CD4-positive, alpha-beta T cell (primary cell): ENCODE data around the gene POLR2C. TPM values are rescaled to one million over a fixed set of nuclear protein-coding genes. Genes with fewer than 3 reads are reported as not detected.

Source experiments
- ATAC-seq: fragments of 200-7000 bp; cut with Tn5 transposase; one replicate; pipeline ENCODE4 v1.10.0; 2022; ENCODE audit warnings: mild to moderate bottlenecking; ENCODE audit not compliant: poor library complexity
- CTCF ChIA-PET: fragments of 350-600 bp; sonication (Branson Sonifier 250); formaldehyde crosslinking; loops from one replicate; lab custom pipeline; 2021; ENCODE audit warnings: antibody characterized with exemption, inconsistent platforms; lab: Charles Lee
- POLR2A ChIA-PET: fragments of 350-600 bp; sonication (Branson Sonifier 250); formaldehyde crosslinking; loops from one replicate; lab custom pipeline; 2021; ENCODE audit warnings: antibody characterized with exemption, inconsistent platforms; lab: Charles Lee
- DNase-seq, 14 experiments: peaks; one replicate each; pipeline ENCODE4 v3.0.0-alpha.2; 2013 to 2020; ENCODE audit warnings: mixed read lengths in 2 of 14
- H3K27ac ChIP-seq, 2 donors: one replicate each; pipeline versions ENCODE4 v1.5.1 to v1.7.0; 2013; ENCODE audit warnings: low read length in 2 of 2, low read depth in 1 of 2, mild to moderate bottlenecking in 1 of 2
- H3K27me3 ChIP-seq, 2 experiments: 1 replicate in 1 of 2; 2 replicates in 1 of 2; pipeline versions ENCODE4 v1.6.1 to v1.7.0; 2013; ENCODE audit warnings: low read length in 2 of 2, control low read depth in 1 of 2, mild to moderate bottlenecking in 1 of 2, moderate library complexity in 1 of 2; ENCODE audit not compliant: insufficient read depth in 2 of 2, control insufficient read depth in 1 of 2
- H3K36me3 ChIP-seq: one replicate; pipeline ENCODE4 v1.6.1; 2013; ENCODE audit warnings: low read length, control low read depth; ENCODE audit not compliant: insufficient read depth
- H3K4me1 ChIP-seq: one replicate; pipeline ENCODE4 v1.6.1; 2013; ENCODE audit warnings: low read length, control low read depth; ENCODE audit not compliant: insufficient read depth
- H3K4me3 ChIP-seq: one replicate; pipeline ENCODE4 v1.5.1; 2013; ENCODE audit warnings: mild to moderate bottlenecking, low read length, moderate library complexity
- H3K9me3 ChIP-seq, 2 experiments: 1 replicate in 1 of 2; 2 replicates in 1 of 2; pipeline versions ENCODE4 v1.6.1 to v1.7.0; 2013; ENCODE audit warnings: low read length in 2 of 2, mild to moderate bottlenecking in 2 of 2, control low read depth in 1 of 2, moderate library complexity in 1 of 2; ENCODE audit not compliant: control insufficient read depth in 1 of 2, insufficient read depth in 1 of 2
- H3K27ac Mint-ChIP-seq: one replicate; pipeline ENCODE4 v1.8.0; 2020; ENCODE audit warnings: mixed read lengths
- H3K27me3 Mint-ChIP-seq: one replicate; pipeline ENCODE4 v1.8.0; 2021; ENCODE audit warnings: mixed read lengths
- H3K36me3 Mint-ChIP-seq: one replicate; pipeline ENCODE4 v1.8.0; 2021; ENCODE audit warnings: low read depth, mixed read lengths
- H3K4me1 Mint-ChIP-seq: one replicate; pipeline ENCODE4 v1.8.0; 2021; ENCODE audit warnings: low read depth, mixed read lengths
- H3K4me3 Mint-ChIP-seq: one replicate; pipeline ENCODE4 v1.8.0; 2020; ENCODE audit warnings: mild to moderate bottlenecking, mixed read lengths
- H3K9me3 Mint-ChIP-seq: one replicate; pipeline ENCODE4 v1.8.0; 2020; ENCODE audit warnings: mixed read lengths
- CTCF ChIP-seq: fragments of 200-600 bp; IDR thresholded peaks from one replicate; pipeline ENCODE4 v1.8.0; 2022; ENCODE audit warnings: antibody characterized with exemption, mild to moderate bottlenecking
- intact Hi-C, 2 experiments: fragments of 100-400 bp; cut with DNase I in 1 of 2; cut with micrococcal nuclease in 1 of 2; formaldehyde crosslinking; loops; one replicate each; pipeline versions ENCODE4 v1.15.1 to v1.9.0; 2023 to 2025; cut with DNase I, micrococcal nuclease
- total RNA-seq, 174 experiments: library from RNA in 2 of 174; stranded (reverse) in 2 of 174; gene quantifications; one replicate each; pipeline ENCODE4 v1.2.3 and lab custom pipeline; 2021 to 2026

The POLR2C gene
- total RNA-seq, 2 experiments from 2014 or later, result 124 to 125 TPM

GRCh38 chr16:57504001-57504400, 41.5 kb downstream of the POLR2C start:
- intact Hi-C loops, result no loop called here
- H3K36me3 Mint-ChIP-seq, result no peaks in the 10 kb centered on the region
- ChIA-PET POLR2A (interaction anchor here (0.9 kb wide), 1 partner anchor 57 kb away, joined by 3 read pairs; the partner anchor contains the start of genes CIAPIN1 and COQ9), CTCF (no interaction called here)
- no peak overlapping the region for H3K27ac Mint-ChIP-seq
- Histone ChIP-seq H3K9me3 (no peaks in the 10 kb centered on the region), H3K27me3 (no peaks in the 10 kb centered on the region), H3K4me1 (peaks cover 21% of the 10 kb centered on the region), H3K36me3 (no peaks in the 10 kb centered on the region), H3K27ac (no peak overlapping the region), H3K4me3 (no peak overlapping the region)
- no peaks in the 10 kb centered on the region for H3K9me3 Mint-ChIP-seq
- DNase-seq (no peak), ATAC-seq (no peak)
- H3K27me3 Mint-ChIP-seq, result no peaks in the 10 kb centered on the region
- TF ChIP-seq CTCF, result no peak
- H3K4me1 Mint-ChIP-seq, result peaks cover 10% of the 10 kb centered on the region
- H3K4me3 Mint-ChIP-seq, result no peak overlapping the region

GRCh38 chr16:57504491-57504890, 42.0 kb downstream of the POLR2C start:
- H3K4me1 ChIP-seq, result peaks cover 21% of the 10 kb centered on the region
- H3K27ac ChIP-seq, result no peak overlapping the region
- TF ChIP-seq CTCF, result no peak
- no peaks in the 10 kb centered on the region for H3K27me3 ChIP-seq
- ChIA-PET POLR2A (no interaction called here), CTCF (no interaction called here)
- no peaks in the 10 kb centered on the region for H3K36me3 Mint-ChIP-seq
- no peaks in the 10 kb centered on the region for H3K36me3 ChIP-seq
- no peaks in the 10 kb centered on the region for H3K27me3 Mint-ChIP-seq
- ATAC-seq (no peak), DNase-seq (no peak)
- no peak overlapping the region for H3K4me3 ChIP-seq
- no peak overlapping the region for H3K4me3 Mint-ChIP-seq
- H3K9me3 ChIP-seq, result no peaks in the 10 kb centered on the region
- H3K27ac Mint-ChIP-seq, result no peak overlapping the region
- no peaks in the 10 kb centered on the region for H3K9me3 Mint-ChIP-seq
- peaks cover 10% of the 10 kb centered on the region for H3K4me1 Mint-ChIP-seq
- intact Hi-C loops, result no loop called here

GRCh38 chr16:57505169-57505568, 42.7 kb downstream of the POLR2C start:
- ChIA-PET POLR2A (no interaction called here), CTCF (interaction anchor here (0.9 kb wide), 1 partner anchor 14 kb away, joined by 5 read pairs; no protein-coding TSS in a partner anchor)
- no peaks in the 10 kb centered on the region for H3K36me3 Mint-ChIP-seq
- no peaks in the 10 kb centered on the region for H3K27me3 Mint-ChIP-seq
- no peaks in the 10 kb centered on the region for H3K9me3 Mint-ChIP-seq
- H3K4me1 Mint-ChIP-seq, result peaks cover 10% of the 10 kb centered on the region
- TF ChIP-seq CTCF, result no peak
- H3K4me1 ChIP-seq, result peaks cover 14% of the 10 kb centered on the region
- no peak for ATAC-seq
- H3K9me3 ChIP-seq, result no peaks in the 10 kb centered on the region
- H3K4me3 Mint-ChIP-seq, result no peak overlapping the region
- no peaks in the 10 kb centered on the region for H3K27me3 ChIP-seq
- H3K4me3 ChIP-seq, result no peak overlapping the region
- DNase-seq, result no peak
- intact Hi-C loops, result no loop called here
- H3K36me3 ChIP-seq, result no peaks in the 10 kb centered on the region
- H3K27ac Mint-ChIP-seq, result no peak overlapping the region
- H3K27ac ChIP-seq, result no peak overlapping the region
